ENCODE results near the gene ADIRF.

DNA sequence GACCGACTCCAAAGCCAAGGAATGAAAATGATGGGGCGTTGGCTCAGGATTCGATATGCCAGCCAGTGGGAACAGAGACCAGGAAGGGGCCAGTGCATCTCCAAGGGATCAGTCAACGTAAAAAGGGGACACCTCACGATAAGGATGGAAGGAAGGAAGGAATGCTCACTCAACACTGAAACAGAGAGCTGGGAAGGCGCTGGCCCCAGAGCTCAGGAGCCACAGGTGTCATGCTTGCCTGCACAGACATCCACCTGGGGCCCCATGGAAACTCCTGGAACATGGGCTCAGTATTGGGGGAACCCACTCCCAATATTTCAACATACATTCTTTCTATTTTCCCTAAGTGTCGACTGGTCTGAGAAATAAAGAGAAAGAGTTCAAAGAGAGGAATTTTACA is 16.2 kb upstream of the ADIRF start:
- TF ChIP-seq, protein P1, sequence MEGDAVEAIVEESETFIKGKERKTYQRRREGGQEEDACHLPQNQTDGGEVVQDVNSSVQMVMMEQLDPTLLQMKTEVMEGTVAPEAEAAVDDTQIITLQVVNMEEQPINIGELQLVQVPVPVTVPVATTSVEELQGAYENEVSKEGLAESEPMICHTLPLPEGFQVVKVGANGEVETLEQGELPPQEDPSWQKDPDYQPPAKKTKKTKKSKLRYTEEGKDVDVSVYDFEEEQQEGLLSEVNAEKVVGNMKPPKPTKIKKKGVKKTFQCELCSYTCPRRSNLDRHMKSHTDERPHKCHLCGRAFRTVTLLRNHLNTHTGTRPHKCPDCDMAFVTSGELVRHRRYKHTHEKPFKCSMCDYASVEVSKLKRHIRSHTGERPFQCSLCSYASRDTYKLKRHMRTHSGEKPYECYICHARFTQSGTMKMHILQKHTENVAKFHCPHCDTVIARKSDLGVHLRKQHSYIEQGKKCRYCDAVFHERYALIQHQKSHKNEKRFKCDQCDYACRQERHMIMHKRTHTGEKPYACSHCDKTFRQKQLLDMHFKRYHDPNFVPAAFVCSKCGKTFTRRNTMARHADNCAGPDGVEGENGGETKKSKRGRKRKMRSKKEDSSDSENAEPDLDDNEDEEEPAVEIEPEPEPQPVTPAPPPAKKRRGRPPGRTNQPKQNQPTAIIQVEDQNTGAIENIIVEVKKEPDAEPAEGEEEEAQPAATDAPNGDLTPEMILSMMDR (IDR thresholded peaks at IDR 0.05; ENCODE audit: insufficient read depth, low read depth, low read length): no peak
- TF ChIP-seq EZH2 (IDR thresholded peaks at IDR 0.05; ENCODE audit: insufficient read depth, low read length): no peak

All from astrocyte (in vitro differentiated cells and primary cell).